Renal cortical epithelial cell (primary cell): ENCODE measurements around the gene CTNS. TPM values are rescaled to one million over a fixed set of nuclear protein-coding genes. Genes with fewer than 3 reads are reported as not detected.

Source experiments
- total RNA-seq: library from RNA; depleted of rRNA; stranded (reverse); fragments of >200 nt; gene quantifications from 2 replicates; pipeline ENCODE4 v1.2.3, GENCODE V29; 2014

The CTNS gene
- total RNA-seq, 1 donor from 2014 or later = 17.8 TPM

Other genes starting within 250 kb of the CTNS start
- gene OR1E1, start 238.3 kb upstream of the CTNS start, total RNA-seq = not detected in 2 replicates
- under 0.01 TPM in 1 of 2 replicates, not detected in the other for gene OR3A3, start 225.4 kb upstream of the CTNS start, total RNA-seq
- gene OR1E2, start 202.9 kb upstream of the CTNS start, total RNA-seq = not detected in 2 replicates
- gene SPATA22, start 164.9 kb upstream of the CTNS start, total RNA-seq = 0.35 TPM in 1 of 2 replicates, not detected in the other
- 0.20 and 0.87 TPM in 2 replicates for gene ASPA, start 160.8 kb upstream of the CTNS start, total RNA-seq
- under 0.01 and 0.89 TPM in 2 replicates for gene TRPV3, start 78.9 kb upstream of the CTNS start, total RNA-seq
- 0.52 and 5.9 TPM in 2 replicates for gene TRPV1, start 27.3 kb upstream of the CTNS start, total RNA-seq
- 13.8 and 21.2 TPM in 2 replicates for gene SHPK, start 510 bp upstream of the CTNS start, total RNA-seq
- 389 and 414 TPM in 2 replicates for gene TAX1BP3, start 31.8 kb downstream of the CTNS start, total RNA-seq
- gene EMC6, start 32.1 kb downstream of the CTNS start, total RNA-seq = 15.3 and 18.8 TPM in 2 replicates
- gene P2RX5, start 59.4 kb downstream of the CTNS start, total RNA-seq = 2.9 and 19.3 TPM in 2 replicates
- gene HASPIN, start 87.1 kb downstream of the CTNS start, total RNA-seq = 0.89 and 5.0 TPM in 2 replicates
- gene ITGAE, start 164.4 kb downstream of the CTNS start, total RNA-seq = 8.7 and 14.2 TPM in 2 replicates
- gene NCBP3, start 209.5 kb downstream of the CTNS start, total RNA-seq = 21.4 and 35.5 TPM in 2 replicates